H1 (cell line): Measurements from ENCODE around the gene CYP51A1. TPM values are rescaled to one million over a fixed set of nuclear protein-coding genes. Genes with fewer than 3 reads are reported as not detected.

Source experiments
- polyA plus RNA-seq, 7 experiments: library from polyadenylated mRNA; depleted of rRNA in 3 of 7; stranded (reverse) in 5 of 7; unstranded in 2 of 7; fragments of >200 nt in 5 of 7; fragments of 200-250 nt in 2 of 7; gene quantifications; 1 replicate in 5 of 7; 2 replicates in 1 of 7; 4 replicates in 1 of 7; pipeline versions ENCODE4 v1.2.1 to v1.2.3, GENCODE V29; 2011 to 2013; ENCODE audit warnings: missing spikeins in 2 of 7, mixed read lengths in 2 of 7
- total RNA-seq: library from RNA; stranded (reverse); fragmentation: NEBNext Ultra II Directional; extraction: Animal tissue kit (Norgen Biotek cat#: 25700); gene quantifications from 2 replicates; pipeline ENCODE4 v1.2.1, GENCODE V29; 2021
- TF ChIP-seq, protein P1 (sequence below): fragments of 300-600 bp; sonication (generic); IDR thresholded peaks from 2 replicates; pipeline ENCODE4 v1.7.1; 2012; ENCODE audit warnings: low read length, moderate library complexity, mild to moderate bottlenecking, inconsistent platforms; ENCODE audit not compliant: insufficient replicate concordance

CYP51A1 gene
- total and polyA plus RNA-seq, 2 of the 8 experiments (the other 6 are each of a cell fraction or from before 2014, with no cell fraction given): 9.8 to 111 TPM

DNA sequence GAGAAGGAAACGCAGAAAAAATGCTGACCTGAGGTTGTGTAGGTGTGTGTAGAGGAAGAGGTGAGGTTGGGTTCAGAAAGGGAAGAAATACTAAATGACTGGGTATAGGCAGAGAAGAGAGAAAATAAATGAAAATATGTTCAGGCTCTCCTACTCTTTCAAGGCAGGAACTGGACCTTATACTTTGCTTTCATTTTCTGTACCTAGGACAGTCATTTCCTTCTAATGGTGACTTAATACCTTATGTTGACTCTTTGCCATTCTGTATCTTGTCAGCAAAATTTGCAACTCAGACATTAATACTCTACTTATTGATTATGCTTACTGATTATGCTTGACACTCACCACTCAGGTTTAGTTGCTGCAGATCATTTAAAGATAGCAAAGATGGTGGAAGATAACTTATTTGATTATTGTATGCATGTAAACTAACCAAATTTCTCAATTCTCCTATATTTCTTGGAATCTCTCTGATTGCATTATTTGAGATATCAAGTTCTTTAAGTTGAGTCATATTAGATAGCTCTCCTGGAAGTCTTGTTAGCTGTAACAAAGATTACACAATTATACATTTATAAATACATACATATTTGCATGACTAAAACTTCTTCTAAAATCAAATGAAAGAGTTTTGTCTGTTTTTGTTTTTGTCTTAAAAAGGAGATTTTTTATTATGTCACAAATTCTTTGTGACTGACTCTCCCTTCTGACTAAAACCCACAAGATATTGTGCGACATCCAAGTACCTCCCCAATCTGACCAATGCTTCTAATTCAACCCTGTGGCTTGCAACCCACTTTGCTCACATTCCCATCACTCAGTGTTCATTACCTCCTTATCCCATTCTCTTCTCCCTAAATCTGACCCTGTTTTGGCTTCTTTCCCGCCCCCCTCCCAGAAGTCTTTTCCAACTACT, 24.6 kb upstream of the CYP51A1 start (continued):
- TF ChIP-seq, protein P1, sequence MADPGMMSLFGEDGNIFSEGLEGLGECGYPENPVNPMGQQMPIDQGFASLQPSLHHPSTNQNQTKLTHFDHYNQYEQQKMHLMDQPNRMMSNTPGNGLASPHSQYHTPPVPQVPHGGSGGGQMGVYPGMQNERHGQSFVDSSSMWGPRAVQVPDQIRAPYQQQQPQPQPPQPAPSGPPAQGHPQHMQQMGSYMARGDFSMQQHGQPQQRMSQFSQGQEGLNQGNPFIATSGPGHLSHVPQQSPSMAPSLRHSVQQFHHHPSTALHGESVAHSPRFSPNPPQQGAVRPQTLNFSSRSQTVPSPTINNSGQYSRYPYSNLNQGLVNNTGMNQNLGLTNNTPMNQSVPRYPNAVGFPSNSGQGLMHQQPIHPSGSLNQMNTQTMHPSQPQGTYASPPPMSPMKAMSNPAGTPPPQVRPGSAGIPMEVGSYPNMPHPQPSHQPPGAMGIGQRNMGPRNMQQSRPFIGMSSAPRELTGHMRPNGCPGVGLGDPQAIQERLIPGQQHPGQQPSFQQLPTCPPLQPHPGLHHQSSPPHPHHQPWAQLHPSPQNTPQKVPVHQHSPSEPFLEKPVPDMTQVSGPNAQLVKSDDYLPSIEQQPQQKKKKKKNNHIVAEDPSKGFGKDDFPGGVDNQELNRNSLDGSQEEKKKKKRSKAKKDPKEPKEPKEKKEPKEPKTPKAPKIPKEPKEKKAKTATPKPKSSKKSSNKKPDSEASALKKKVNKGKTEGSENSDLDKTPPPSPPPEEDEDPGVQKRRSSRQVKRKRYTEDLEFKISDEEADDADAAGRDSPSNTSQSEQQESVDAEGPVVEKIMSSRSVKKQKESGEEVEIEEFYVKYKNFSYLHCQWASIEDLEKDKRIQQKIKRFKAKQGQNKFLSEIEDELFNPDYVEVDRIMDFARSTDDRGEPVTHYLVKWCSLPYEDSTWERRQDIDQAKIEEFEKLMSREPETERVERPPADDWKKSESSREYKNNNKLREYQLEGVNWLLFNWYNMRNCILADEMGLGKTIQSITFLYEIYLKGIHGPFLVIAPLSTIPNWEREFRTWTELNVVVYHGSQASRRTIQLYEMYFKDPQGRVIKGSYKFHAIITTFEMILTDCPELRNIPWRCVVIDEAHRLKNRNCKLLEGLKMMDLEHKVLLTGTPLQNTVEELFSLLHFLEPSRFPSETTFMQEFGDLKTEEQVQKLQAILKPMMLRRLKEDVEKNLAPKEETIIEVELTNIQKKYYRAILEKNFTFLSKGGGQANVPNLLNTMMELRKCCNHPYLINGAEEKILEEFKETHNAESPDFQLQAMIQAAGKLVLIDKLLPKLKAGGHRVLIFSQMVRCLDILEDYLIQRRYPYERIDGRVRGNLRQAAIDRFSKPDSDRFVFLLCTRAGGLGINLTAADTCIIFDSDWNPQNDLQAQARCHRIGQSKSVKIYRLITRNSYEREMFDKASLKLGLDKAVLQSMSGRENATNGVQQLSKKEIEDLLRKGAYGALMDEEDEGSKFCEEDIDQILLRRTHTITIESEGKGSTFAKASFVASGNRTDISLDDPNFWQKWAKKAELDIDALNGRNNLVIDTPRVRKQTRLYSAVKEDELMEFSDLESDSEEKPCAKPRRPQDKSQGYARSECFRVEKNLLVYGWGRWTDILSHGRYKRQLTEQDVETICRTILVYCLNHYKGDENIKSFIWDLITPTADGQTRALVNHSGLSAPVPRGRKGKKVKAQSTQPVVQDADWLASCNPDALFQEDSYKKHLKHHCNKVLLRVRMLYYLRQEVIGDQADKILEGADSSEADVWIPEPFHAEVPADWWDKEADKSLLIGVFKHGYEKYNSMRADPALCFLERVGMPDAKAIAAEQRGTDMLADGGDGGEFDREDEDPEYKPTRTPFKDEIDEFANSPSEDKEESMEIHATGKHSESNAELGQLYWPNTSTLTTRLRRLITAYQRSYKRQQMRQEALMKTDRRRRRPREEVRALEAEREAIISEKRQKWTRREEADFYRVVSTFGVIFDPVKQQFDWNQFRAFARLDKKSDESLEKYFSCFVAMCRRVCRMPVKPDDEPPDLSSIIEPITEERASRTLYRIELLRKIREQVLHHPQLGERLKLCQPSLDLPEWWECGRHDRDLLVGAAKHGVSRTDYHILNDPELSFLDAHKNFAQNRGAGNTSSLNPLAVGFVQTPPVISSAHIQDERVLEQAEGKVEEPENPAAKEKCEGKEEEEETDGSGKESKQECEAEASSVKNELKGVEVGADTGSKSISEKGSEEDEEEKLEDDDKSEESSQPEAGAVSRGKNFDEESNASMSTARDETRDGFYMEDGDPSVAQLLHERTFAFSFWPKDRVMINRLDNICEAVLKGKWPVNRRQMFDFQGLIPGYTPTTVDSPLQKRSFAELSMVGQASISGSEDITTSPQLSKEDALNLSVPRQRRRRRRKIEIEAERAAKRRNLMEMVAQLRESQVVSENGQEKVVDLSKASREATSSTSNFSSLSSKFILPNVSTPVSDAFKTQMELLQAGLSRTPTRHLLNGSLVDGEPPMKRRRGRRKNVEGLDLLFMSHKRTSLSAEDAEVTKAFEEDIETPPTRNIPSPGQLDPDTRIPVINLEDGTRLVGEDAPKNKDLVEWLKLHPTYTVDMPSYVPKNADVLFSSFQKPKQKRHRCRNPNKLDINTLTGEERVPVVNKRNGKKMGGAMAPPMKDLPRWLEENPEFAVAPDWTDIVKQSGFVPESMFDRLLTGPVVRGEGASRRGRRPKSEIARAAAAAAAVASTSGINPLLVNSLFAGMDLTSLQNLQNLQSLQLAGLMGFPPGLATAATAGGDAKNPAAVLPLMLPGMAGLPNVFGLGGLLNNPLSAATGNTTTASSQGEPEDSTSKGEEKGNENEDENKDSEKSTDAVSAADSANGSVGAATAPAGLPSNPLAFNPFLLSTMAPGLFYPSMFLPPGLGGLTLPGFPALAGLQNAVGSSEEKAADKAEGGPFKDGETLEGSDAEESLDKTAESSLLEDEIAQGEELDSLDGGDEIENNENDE: no peak
- TF ChIP-seq, all 59 proteins: peak for 0
